ENCODE results near the gene ZNF394. TPM values are rescaled to one million over a fixed set of nuclear protein-coding genes. Genes with fewer than 3 reads are reported as not detected.

ZNF394 gene
- total and polyA plus RNA-seq, 8 donors, result 15.7 to 177 (median 24.3) TPM

GRCh38 chr7:99543081-99543671 is 43.1 kb upstream of the ZNF394 start:
- no peaks in the 10 kb centered on the region for H3K4me1 ChIP-seq
- 93 to 97% (median 95%) methylated on average over 27 to 34 of the region's 34 CpGs for WGBS, 5 donors
- no peak for DNase-seq
- peaks cover 0 to 33% (median 11%) of the 10 kb centered on the region in 4 donors for H3K36me3 ChIP-seq
- intact Hi-C loops (cut with DNase I; ENCODE audit: low total_unique reads), result no loop called here
- no peaks in the 10 kb centered on the region for H3K27me3 ChIP-seq
- H3K4me3 ChIP-seq, result no peak overlapping the region
- TF ChIP-seq CTCF (IDR thresholded peaks at IDR 0.05) (no peak), POLR2AphosphoS5 (IDR thresholded peaks at IDR 0.05) (no peak), POLR2A (IDR thresholded peaks at IDR 0.05) (no peak), EP300 (IDR thresholded peaks at IDR 0.05) (no peak)
- peaks cover 7 to 68% (median 55%) of the 10 kb centered on the region in 4 donors for H3K9me3 ChIP-seq
- no peak overlapping the region for H3K27ac ChIP-seq

DNA sequence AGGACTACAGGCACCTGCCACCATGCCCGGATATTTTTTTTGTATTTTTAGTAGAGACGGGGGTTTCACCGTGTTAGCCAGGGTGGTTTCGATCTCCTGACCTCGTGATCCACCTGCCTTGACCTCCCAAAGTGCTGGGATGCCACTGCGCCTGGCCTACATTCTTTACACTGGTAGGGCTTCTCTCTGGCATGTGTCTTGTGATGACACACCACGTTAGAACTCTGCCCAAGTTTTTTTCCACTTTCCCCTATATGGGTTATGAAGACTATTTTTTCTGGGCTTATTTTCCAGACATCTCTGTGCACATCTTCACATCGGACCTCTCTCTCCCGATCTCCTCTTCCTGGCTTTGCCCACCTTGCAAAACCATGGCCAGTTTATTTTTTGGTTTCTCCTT is 41.1 kb upstream of the ZNF394 start:
- Histone ChIP-seq H3K36me3 (peaks cover 0 to 18% (median 0%) of the 10 kb centered on the region in 4 donors), H3K4me3 (no peak overlapping the region), H3K27me3 (no peaks in the 10 kb centered on the region), H3K27ac (no peak overlapping the region), H3K4me1 (no peaks in the 10 kb centered on the region), H3K9me3 (peaks cover 7 to 81% (median 57%) of the 10 kb centered on the region in 4 donors)
- 84 to 93% (median 90%) methylated on average over 9 of the region's 9 CpGs for WGBS, 5 donors
- DNase-seq, result no peak
- TF ChIP-seq CTCF (IDR thresholded peaks at IDR 0.05) (no peak), EP300 (IDR thresholded peaks at IDR 0.05) (no peak), POLR2A (IDR thresholded peaks at IDR 0.05) (no peak), POLR2AphosphoS5 (IDR thresholded peaks at IDR 0.05) (no peak)
- intact Hi-C loops (cut with DNase I; ENCODE audit: low total_unique reads), result no loop called here

GRCh38 chr7:99540542-99540941 is 40.5 kb upstream of the ZNF394 start:
- WGBS, 5 donors, result 88 to 96% (median 92%) methylated on average over 5 of the region's 5 CpGs
- H3K9me3 ChIP-seq, result peaks cover 7 to 88% (median 61%) of the 10 kb centered on the region in 4 donors
- no peak for DNase-seq
- no peak for TF ChIP-seq POLR2A (IDR thresholded peaks at IDR 0.05)
- no peak for TF ChIP-seq POLR2AphosphoS5 (IDR thresholded peaks at IDR 0.05)
- TF ChIP-seq CTCF (IDR thresholded peaks at IDR 0.05), result no peak
- no peak for TF ChIP-seq EP300 (IDR thresholded peaks at IDR 0.05)
- no peaks in the 10 kb centered on the region for H3K27me3 ChIP-seq
- H3K4me1 ChIP-seq, result no peaks in the 10 kb centered on the region
- intact Hi-C loops (cut with DNase I; ENCODE audit: low total_unique reads), result no loop called here
- H3K4me3 ChIP-seq, result no peak overlapping the region
- H3K27ac ChIP-seq, result no peak overlapping the region
- H3K36me3 ChIP-seq, result peaks cover 0 to 11% (median 0%) of the 10 kb centered on the region in 4 donors

- DNase-seq, result no peak
- no peak overlapping the region for H3K4me3 ChIP-seq
- no peaks in the 10 kb centered on the region for H3K27me3 ChIP-seq
- TF ChIP-seq EP300 (IDR thresholded peaks at IDR 0.05), result no peak
- no peak for TF ChIP-seq POLR2AphosphoS5 (IDR thresholded peaks at IDR 0.05)
- TF ChIP-seq POLR2A (IDR thresholded peaks at IDR 0.05), result no peak
- no peak for TF ChIP-seq CTCF (IDR thresholded peaks at IDR 0.05)
- H3K9me3 ChIP-seq, result peaks cover 7 to 95% (median 70%) of the 10 kb centered on the region in 4 donors
- 77 to 84% (median 82%) methylated on average over 7 of the region's 7 CpGs for WGBS, 5 donors
- no peaks in the 10 kb centered on the region for H3K4me1 ChIP-seq
- intact Hi-C loops (cut with DNase I; ENCODE audit: low total_unique reads), result no loop called here
- peaks cover 0 to 9% (median 3%) of the 10 kb centered on the region in 4 donors for H3K36me3 ChIP-seq
- no peak overlapping the region for H3K27ac ChIP-seq
Observed at GRCh38 chr7:99539213-99539811, 39.2 kb upstream of the ZNF394 start.

Measured in stomach (tissue), 9 donors.